GM23248 (cell line): ENCODE data around the gene RAB24. TPM values are rescaled to one million over a fixed set of nuclear protein-coding genes. Genes with fewer than 3 reads are reported as not detected.

ENCODE experiments used
- DNase-seq: peaks from one replicate; pipeline ENCODE4 v3.0.0-alpha.2; 2015
- H2AFZ ChIP-seq: fragments of 200-600 bp; sonication (generic); 2 replicates; pipeline ENCODE4 v1.6.1; 2016; ENCODE audit warnings: antibody characterized with exemption
- H3F3A ChIP-seq: fragments of 200-600 bp; sonication (generic); 2 replicates; pipeline ENCODE4 v1.6.1; 2016; ENCODE audit warnings: mild to moderate bottlenecking, antibody characterized with exemption, mixed run types; ENCODE audit not compliant: insufficient read depth
- H3K27ac ChIP-seq: fragments of 200-600 bp; sonication (generic); 2 replicates; pipeline ENCODE4 v1.5.1; 2016; ENCODE audit warnings: mild to moderate bottlenecking
- H3K27me3 ChIP-seq: fragments of 200-600 bp; sonication (generic); replicated peaks from 2 replicates; pipeline ENCODE4 v1.6.1; 2016; ENCODE audit warnings: mild to moderate bottlenecking; ENCODE audit not compliant: insufficient read depth
- H3K36me3 ChIP-seq: fragments of 200-600 bp; sonication (generic); 2 replicates; pipeline ENCODE4 v1.6.1; 2016; ENCODE audit warnings: low read depth, mild to moderate bottlenecking
- H3K4me1 ChIP-seq: fragments of 200-600 bp; sonication (generic); 2 replicates; pipeline ENCODE4 v1.6.1; 2016; ENCODE audit warnings: mild to moderate bottlenecking; ENCODE audit not compliant: insufficient read depth
- H3K4me2 ChIP-seq: fragments of 200-600 bp; sonication (generic); one replicate; pipeline ENCODE4 v1.6.1; 2016; ENCODE audit warnings: mild to moderate bottlenecking; ENCODE audit not compliant: unreplicated experiment
- H3K4me3 ChIP-seq: fragments of 200-600 bp; sonication (generic); 2 replicates; pipeline ENCODE4 v1.5.1; 2016; ENCODE audit warnings: mild to moderate bottlenecking
- H3K79me2 ChIP-seq: fragments of 200-600 bp; sonication (generic); 2 replicates; pipeline ENCODE4 v1.6.1; 2016; ENCODE audit warnings: mild to moderate bottlenecking; ENCODE audit not compliant: insufficient read depth
- H3K9ac ChIP-seq: fragments of 200-600 bp; sonication (generic); 2 replicates; pipeline ENCODE4 v1.6.1; 2016; ENCODE audit warnings: mild to moderate bottlenecking
- H3K9me2 ChIP-seq: fragments of 200-600 bp; sonication (generic); 2 replicates; pipeline ENCODE4 v1.6.1; 2016; ENCODE audit warnings: mixed run types, mild to moderate bottlenecking, moderate library complexity; ENCODE audit not compliant: insufficient read depth
- H3K9me3 ChIP-seq: fragments of 200-600 bp; sonication (generic); one replicate; pipeline ENCODE4 v1.6.1; 2017; ENCODE audit warnings: low read depth
- H4K20me1 ChIP-seq: fragments of 200-600 bp; sonication (generic); 2 replicates; pipeline ENCODE4 v1.6.0; 2016; ENCODE audit not compliant: insufficient read depth
- EZH2 ChIP-seq: fragments of 200-600 bp; sonication (generic); IDR thresholded peaks from 2 replicates; pipeline ENCODE4 v1.6.1; 2018; ENCODE audit warnings: antibody characterized with exemption, mild to moderate bottlenecking; ENCODE audit not compliant: insufficient read depth, poor library complexity, severe bottlenecking
- EZH2phosphoT487 ChIP-seq: fragments of 200-600 bp; sonication (generic); IDR thresholded peaks from 2 replicates; pipeline ENCODE4 v1.6.1; 2018; ENCODE audit warnings: antibody characterized with exemption, moderate library complexity, mild to moderate bottlenecking, low read depth; ENCODE audit not compliant: insufficient read depth
- WGBS, 2 experiments: methylation state at CpG; one replicate each; pipeline ENCODE4 v1.1.6; 2015 to 2017; ENCODE audit warnings: low lambda C conversion rate in 2 of 2, low coverage in 1 of 2; ENCODE audit errors: missing lambda C conversion rate in 2 of 2; 5-methylcytosine and 5-hydroxymethylcytosine counted together
- in situ Hi-C: fragments of 300-500 bp; cut with MboI; formaldehyde crosslinking; loops from 2 replicates; pipeline ENCODE4 v1.15.0; 2020
- polyA plus RNA-seq: library from polyadenylated mRNA; unstranded; fragments of >200 nt; fragmentation: Nextera tagmentation; extraction: Ambion mirVana; gene quantifications from 2 replicates; pipeline ENCODE4 v1.2.1, GENCODE V29; 2016
- total RNA-seq: library from RNA; depleted of rRNA; stranded (reverse); fragments of >200 nt; shearing (Covaris generic); gene quantifications from 2 replicates; pipeline ENCODE4 v1.2.3, GENCODE V29; 2014

Gene RAB24
- total and polyA plus RNA-seq, 2 experiments from 2014 or later, result 28.9 to 31.5 TPM

DNA sequence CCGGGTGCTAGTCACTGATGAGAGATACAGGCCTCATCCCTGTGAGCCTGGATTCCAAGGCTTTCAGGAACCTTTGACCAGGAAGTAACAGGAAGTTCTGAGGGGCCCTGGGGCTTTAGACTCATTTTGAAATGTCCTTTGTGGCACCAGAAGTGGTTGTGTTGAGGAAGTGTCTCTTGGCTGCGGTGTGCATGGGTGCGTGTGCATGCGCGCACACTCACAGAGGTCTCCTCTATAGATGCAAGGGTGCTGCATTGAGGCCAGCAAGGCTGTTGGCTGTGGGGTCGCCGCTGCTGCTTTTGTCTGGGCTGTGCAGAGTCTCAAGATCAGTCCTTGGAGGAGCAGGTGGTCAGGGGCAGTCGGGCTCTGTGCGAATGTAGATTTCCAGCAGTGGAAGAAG is 7.6 kb downstream of the RAB24 start:
- H3K27ac ChIP-seq, result no peak overlapping the region
- H3K4me3 ChIP-seq, result no peak overlapping the region
- no peaks in the 10 kb centered on the region for H3K79me2 ChIP-seq
- in situ Hi-C loops, result no loop called here
- no peaks in the 10 kb centered on the region for H3K27me3 ChIP-seq
- H3K9me3 ChIP-seq, result no peaks in the 10 kb centered on the region
- no peak overlapping the region for H3K9ac ChIP-seq
- no peaks in the 10 kb centered on the region for H3K9me2 ChIP-seq
- 97 to 98% methylated on average over 9 of the region's 9 CpGs for WGBS, 2 experiments
- peaks cover 24% of the 10 kb centered on the region for H3F3A ChIP-seq
- H2AFZ ChIP-seq, result no peak overlapping the region
- H3K4me2 ChIP-seq, result no peak overlapping the region
- TF ChIP-seq EZH2, result no peak
- H3K4me1 ChIP-seq, result no peaks in the 10 kb centered on the region
- DNase-seq, result no peak
- H4K20me1 ChIP-seq, result no peaks in the 10 kb centered on the region
- peaks cover 30% of the 10 kb centered on the region for H3K36me3 ChIP-seq

DNA sequence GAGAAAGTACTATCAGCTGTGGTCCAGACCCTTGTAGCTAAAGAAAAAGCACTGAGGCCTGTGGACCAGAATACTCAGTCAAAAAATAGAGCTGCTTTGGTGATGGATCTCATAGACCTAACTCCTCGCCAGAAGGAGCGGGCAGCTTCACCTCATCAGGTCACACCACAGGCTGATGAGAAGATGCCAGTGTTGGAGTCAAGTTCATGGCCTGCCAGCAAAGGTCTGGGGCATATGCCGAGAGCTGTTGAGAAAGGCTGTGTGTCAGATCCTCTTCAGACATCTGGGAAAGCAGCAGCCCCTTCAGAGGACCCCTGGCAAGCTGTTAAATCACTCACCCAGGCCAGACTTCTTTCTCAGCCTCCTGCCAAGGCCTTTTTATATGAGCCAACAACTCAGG is 8.9 kb downstream of the RAB24 start:
- WGBS, 2 experiments, result 94 to 96% methylated on average over 3 of the region's 3 CpGs
- in situ Hi-C loops, result no loop called here
- no peak overlapping the region for H2AFZ ChIP-seq

DNA sequence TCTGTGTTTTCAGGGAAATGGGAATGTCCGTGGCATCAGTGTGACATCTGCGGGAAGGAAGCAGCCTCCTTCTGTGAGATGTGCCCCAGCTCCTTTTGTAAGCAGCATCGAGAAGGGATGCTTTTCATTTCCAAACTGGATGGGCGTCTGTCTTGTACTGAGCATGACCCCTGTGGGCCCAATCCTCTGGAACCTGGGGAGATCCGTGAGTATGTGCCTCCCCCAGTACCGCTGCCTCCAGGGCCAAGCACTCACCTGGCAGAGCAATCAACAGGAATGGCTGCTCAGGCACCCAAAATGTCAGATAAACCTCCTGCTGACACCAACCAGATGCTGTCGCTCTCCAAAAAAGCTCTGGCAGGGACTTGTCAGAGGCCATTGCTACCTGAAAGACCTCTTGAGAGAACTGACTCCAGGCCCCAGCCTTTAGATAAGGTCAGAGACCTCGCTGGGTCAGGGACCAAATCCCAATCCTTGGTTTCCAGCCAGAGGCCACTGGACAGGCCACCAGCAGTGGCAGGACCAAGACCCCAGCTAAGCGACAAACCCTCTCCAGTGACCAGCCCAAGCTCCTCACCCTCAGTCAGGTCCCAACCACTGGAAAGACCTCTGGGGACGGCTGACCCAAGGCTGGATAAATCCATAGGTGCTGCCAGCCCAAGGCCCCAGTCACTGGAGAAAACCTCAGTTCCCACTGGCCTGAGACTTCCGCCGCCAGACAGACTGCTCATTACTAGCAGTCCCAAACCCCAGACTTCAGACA is 9.5 kb downstream of the RAB24 start:
- no peak overlapping the region for H3K4me2 ChIP-seq
- H2AFZ ChIP-seq, result no peak overlapping the region
- DNase-seq, result no peak
- TF ChIP-seq EZH2phosphoT487 (no peak), EZH2 (no peak)
- 96 to 99% methylated on average over 12 of the region's 12 CpGs for WGBS, 2 experiments
- no peaks in the 10 kb centered on the region for H3K9me3 ChIP-seq
- H3K27ac ChIP-seq, result no peak overlapping the region
- H3F3A ChIP-seq, result peaks cover 18% of the 10 kb centered on the region
- no peak overlapping the region for H3K4me3 ChIP-seq
- H4K20me1 ChIP-seq, result no peaks in the 10 kb centered on the region
- H3K9me2 ChIP-seq, result no peaks in the 10 kb centered on the region
- H3K79me2 ChIP-seq, result no peaks in the 10 kb centered on the region
- H3K9ac ChIP-seq, result no peak overlapping the region
- no peaks in the 10 kb centered on the region for H3K27me3 ChIP-seq
- in situ Hi-C loops, result no loop called here
- H3K36me3 ChIP-seq, result peaks cover 41% of the 10 kb centered on the region
- H3K4me1 ChIP-seq, result no peaks in the 10 kb centered on the region

More for the DNA sequence above, 8.9 kb downstream of the RAB24 start:
- H3K27me3 ChIP-seq, result no peaks in the 10 kb centered on the region
- no peak for TF ChIP-seq EZH2phosphoT487
- no peak for TF ChIP-seq EZH2
- no peaks in the 10 kb centered on the region for H4K20me1 ChIP-seq
- H3K79me2 ChIP-seq, result no peaks in the 10 kb centered on the region
- no peak for DNase-seq
- H3K9ac ChIP-seq, result no peak overlapping the region
- H3K9me3 ChIP-seq, result no peaks in the 10 kb centered on the region
- H3K27ac ChIP-seq, result no peak overlapping the region
- H3K4me2 ChIP-seq, result no peak overlapping the region
- no peak overlapping the region for H3K4me3 ChIP-seq
- H3F3A ChIP-seq, result peaks cover 18% of the 10 kb centered on the region
- H3K36me3 ChIP-seq, result peaks cover 35% of the 10 kb centered on the region
- no peaks in the 10 kb centered on the region for H3K4me1 ChIP-seq
- H3K9me2 ChIP-seq, result no peaks in the 10 kb centered on the region

DNA sequence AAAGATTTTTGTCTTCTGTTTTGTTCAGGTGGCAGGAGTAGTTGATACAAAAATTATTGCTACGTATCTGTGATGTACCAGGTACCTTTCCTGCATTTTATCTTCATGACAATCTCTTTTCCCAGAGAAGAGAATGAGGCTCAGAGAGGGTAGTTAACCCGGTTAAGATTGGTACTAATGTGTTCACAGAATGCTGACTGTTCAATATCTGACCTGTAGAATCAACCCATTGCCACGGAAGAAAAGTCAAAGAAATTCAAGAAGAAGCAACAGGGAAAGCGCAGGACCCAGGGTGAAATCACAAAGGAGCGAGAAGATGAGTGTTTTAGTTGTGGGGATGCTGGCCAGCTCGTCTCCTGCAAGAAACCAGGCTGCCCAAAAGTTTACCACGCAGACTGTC is 11.8 kb downstream of the RAB24 start:
- no peak overlapping the region for H3K4me2 ChIP-seq
- in situ Hi-C loops, result no loop called here
- H3K27me3 ChIP-seq, result no peaks in the 10 kb centered on the region
- H3K9me3 ChIP-seq, result no peaks in the 10 kb centered on the region
- no peaks in the 10 kb centered on the region for H3K79me2 ChIP-seq
- no peaks in the 10 kb centered on the region for H4K20me1 ChIP-seq
- H3K9ac ChIP-seq, result no peak overlapping the region
- peaks cover 1% of the 10 kb centered on the region; the same call in 1 of the 2 replicates for H3F3A ChIP-seq
- no peaks in the 10 kb centered on the region for H3K9me2 ChIP-seq
- no peak overlapping the region for H3K4me3 ChIP-seq
- H3K36me3 ChIP-seq, result peaks cover 49% of the 10 kb centered on the region
- no peak for DNase-seq
- WGBS, 2 experiments, result 95 to 97% methylated on average over 7 of the region's 7 CpGs
- TF ChIP-seq EZH2 (no peak), EZH2phosphoT487 (no peak)
- no peaks in the 10 kb centered on the region for H3K4me1 ChIP-seq
- no peak overlapping the region for H2AFZ ChIP-seq
- no peak overlapping the region for H3K27ac ChIP-seq
